Heart left ventricle (tissue), 16 donors: ENCODE measurements around the gene SLC26A11. TPM values are rescaled to one million over a fixed set of nuclear protein-coding genes. Genes with fewer than 3 reads are reported as not detected.

ENCODE experiments used
- ATAC-seq, 4 donors: fragments of 200-7000 bp; cut with Tn5 transposase; one replicate each; pipeline ENCODE4 v1.9.1; 2020 to 2022; ENCODE audit warnings: moderate library complexity in 4 of 4, mild to moderate bottlenecking in 3 of 4, moderate number of reproducible peaks in 1 of 4
- DNase-seq, 5 donors: peaks; one replicate each; pipeline ENCODE4 v3.0.0-alpha.2; 2020
- H3K27ac ChIP-seq, 12 donors: fragments of 200-600 bp; sonication (generic) in 4 of 12; one replicate each; pipeline versions ENCODE4 v1.5.0 to v1.8.0; 2016 to 2022; ENCODE audit warnings: mild to moderate bottlenecking in 2 of 12
- H3K27me3 ChIP-seq, 9 donors: fragments of 200-600 bp; sonication (generic) in 2 of 9; one replicate each; pipeline versions ENCODE4 v1.5.1 to v1.8.0; 2016 to 2022; ENCODE audit warnings: mild to moderate bottlenecking in 3 of 9
- H3K36me3 ChIP-seq, 9 donors: fragments of 200-600 bp; sonication (generic) in 2 of 9; one replicate each; pipeline versions ENCODE4 v1.5.0 to v1.8.0; 2018 to 2022; ENCODE audit warnings: mild to moderate bottlenecking in 2 of 9
- H3K4me1 ChIP-seq, 12 donors: fragments of 200-600 bp; sonication (generic) in 4 of 12; one replicate each; pipeline versions ENCODE4 v1.5.0 to v1.8.0; 2016 to 2022; ENCODE audit warnings: mild to moderate bottlenecking in 3 of 12
- H3K4me3 ChIP-seq, 12 donors: fragments of 200-600 bp; sonication (generic) in 4 of 12; one replicate each; pipeline versions ENCODE4 v1.5.0 to v1.8.0; 2017 to 2022; ENCODE audit warnings: mild to moderate bottlenecking in 9 of 12, moderate library complexity in 4 of 12
- H3K9me3 ChIP-seq, 12 donors: fragments of 200-600 bp; sonication (generic) in 4 of 12; one replicate each; pipeline versions ENCODE4 v1.5.0 to v1.8.0; 2016 to 2022; ENCODE audit warnings: mild to moderate bottlenecking in 1 of 12
- POLR2A ChIP-seq, 2 donors: fragments of 450-650 bp; IDR thresholded peaks; one replicate each; pipeline ENCODE4 v1.6.1; 2017; ENCODE audit warnings: antibody characterized with exemption in 2 of 2, mild to moderate bottlenecking in 2 of 2, moderate library complexity in 2 of 2
- WGBS, 4 donors: extraction: QIAGEN DNeasy Blood & Tissue Kit in 2 of 4; methylation state at CpG; one replicate each; pipeline versions ENCODE4 v1.1.5 to v1.1.7; 2013 to 2018; 5-methylcytosine and 5-hydroxymethylcytosine counted together
- intact Hi-C, 10 donors: fragments of 100-400 bp; cut with DNase I; formaldehyde crosslinking; loops; one replicate each; pipeline versions ENCODE4 v1.11.1 to v1.14.2; 2022
- polyA plus RNA-seq, 2 donors: library from polyadenylated mRNA; stranded (reverse); fragments of 200-250 nt; gene quantifications; one replicate each; pipeline ENCODE4 v1.2.3, GENCODE V29; 2013
- total RNA-seq, 9 donors: library from RNA; depleted of rRNA in 2 of 9; stranded (reverse); fragments of >200 nt in 2 of 9; fragmentation: NEBNext Ultra II Directional in 3 of 9; extraction: Animal tissue kit (Norgen Biotek cat#: 25700) in 3 of 9; gene quantifications; one replicate each; pipeline versions ENCODE4 v1.1.0 to v1.2.4, GENCODE V29; 2016 to 2023
- TF ChIP-seq, protein P1 (sequence below), 12 donors: fragments of 200-600 bp; sonication (generic) in 4 of 12; IDR thresholded peaks; one replicate each; pipeline versions ENCODE4 v1.5.0 to v1.8.0; 2018 to 2022; ENCODE audit warnings: antibody characterized with exemption in 12 of 12, mild to moderate bottlenecking in 5 of 12
- donor health status: ischemic (EF 13 %, LVEDD 7.1; RV severe dilation, severe dysfunction).
- donor health status: healthy with polysubstance abuse.
- donor health status: DM: no; HTN: yes; CAD: no.
- donor health status: DM: no; HTN: no; CAD: no.
- donor health status: ischemic (EF 25% LVEDD 6.9; RV normal size, moderate dysfunction).
- donor health status: ischemic (EF 25% LVEDD 5.7; RV mildly dilated, moderate dysfunction).
- donor health status: healthy.
- donor health status: DM: yes; HTN: yes; CAD: no.
- donor health status: ischemic (EF 35%, LVEDD 5.7; RV mildly dilated, moderate dysfunction).
- donor health status: nonischemic (EF 11% LVEDD 7.7; RV severe dilation, severe dysfunction).
- donor health status: DM: yes; HTN: yes; CAD: no.
- donor health status: PGD.
- donor health status: ischemic (EF 29% LVEDD 5.4; RV normal size, mild dysfunction).
- donor health status: nonischemic (EF 23%, LVEDD 6.1; RV moderate dilation, normal function).

The SLC26A11 gene
- total and polyA plus RNA-seq, 11 donors = 2.4 to 13.0 (median 4.1) TPM

GRCh38 chr17:80228477-80228876 lies 8.2 kb downstream of the SLC26A11 start:
- no peak for ATAC-seq
- TF ChIP-seq, protein P1, sequence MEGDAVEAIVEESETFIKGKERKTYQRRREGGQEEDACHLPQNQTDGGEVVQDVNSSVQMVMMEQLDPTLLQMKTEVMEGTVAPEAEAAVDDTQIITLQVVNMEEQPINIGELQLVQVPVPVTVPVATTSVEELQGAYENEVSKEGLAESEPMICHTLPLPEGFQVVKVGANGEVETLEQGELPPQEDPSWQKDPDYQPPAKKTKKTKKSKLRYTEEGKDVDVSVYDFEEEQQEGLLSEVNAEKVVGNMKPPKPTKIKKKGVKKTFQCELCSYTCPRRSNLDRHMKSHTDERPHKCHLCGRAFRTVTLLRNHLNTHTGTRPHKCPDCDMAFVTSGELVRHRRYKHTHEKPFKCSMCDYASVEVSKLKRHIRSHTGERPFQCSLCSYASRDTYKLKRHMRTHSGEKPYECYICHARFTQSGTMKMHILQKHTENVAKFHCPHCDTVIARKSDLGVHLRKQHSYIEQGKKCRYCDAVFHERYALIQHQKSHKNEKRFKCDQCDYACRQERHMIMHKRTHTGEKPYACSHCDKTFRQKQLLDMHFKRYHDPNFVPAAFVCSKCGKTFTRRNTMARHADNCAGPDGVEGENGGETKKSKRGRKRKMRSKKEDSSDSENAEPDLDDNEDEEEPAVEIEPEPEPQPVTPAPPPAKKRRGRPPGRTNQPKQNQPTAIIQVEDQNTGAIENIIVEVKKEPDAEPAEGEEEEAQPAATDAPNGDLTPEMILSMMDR (IDR thresholded peaks at IDR 0.05) = no peak
- no peak for TF ChIP-seq POLR2A (IDR thresholded peaks at IDR 0.05)

GRCh38 chr17:80229011-80229410 lies 8.8 kb downstream of the SLC26A11 start:
- DNase-seq = no peak
- Histone ChIP-seq H3K9me3 (peaks cover 0 to 29% (median 22%) of the 10 kb centered on the region in 12 donors), H3K27ac (no peak overlapping the region), H3K36me3 (peaks cover 0 to 48% (median 18%) of the 10 kb centered on the region in 9 donors), H3K27me3 (no peaks in the 10 kb centered on the region), H3K4me1 (no peaks in the 10 kb centered on the region), H3K4me3 (no peak overlapping the region)
- intact Hi-C loops = no loop called here
- TF ChIP-seq, protein P1 (IDR thresholded peaks at IDR 0.05) = no peak
- TF ChIP-seq POLR2A (IDR thresholded peaks at IDR 0.05) = no peak
- no peak for ATAC-seq
- 87 to 93% (median 90%) methylated on average over 4 of the region's 4 CpGs for WGBS, 4 donors

More at GRCh38 chr17:80228477-80228876, 8.2 kb downstream of the SLC26A11 start:
- no peaks in the 10 kb centered on the region for H3K4me1 ChIP-seq
- H3K9me3 ChIP-seq = peaks cover 0 to 24% (median 17%) of the 10 kb centered on the region in 12 donors
- H3K4me3 ChIP-seq = no peak overlapping the region
- H3K27me3 ChIP-seq = no peaks in the 10 kb centered on the region
- H3K36me3 ChIP-seq = peaks cover 0 to 43% (median 18%) of the 10 kb centered on the region in 9 donors
- intact Hi-C loops = no loop called here
- WGBS, 4 donors = 89 to 94% (median 90%) methylated on average over 14 of the region's 14 CpGs
- no peak for DNase-seq
- no peak overlapping the region for H3K27ac ChIP-seq

GRCh38 chr17:80232438-80232837 lies 12.2 kb downstream of the SLC26A11 start:
- peaks cover 0 to 75% (median 41%) of the 10 kb centered on the region in 9 donors for H3K36me3 ChIP-seq
- intact Hi-C loops = no loop called here
- no peak overlapping the region for H3K27ac ChIP-seq
- peaks cover 0 to 32% (median 23%) of the 10 kb centered on the region in 12 donors for H3K9me3 ChIP-seq
- no peaks in the 10 kb centered on the region for H3K27me3 ChIP-seq
- ATAC-seq (no peak), DNase-seq (no peak)
- WGBS, 4 donors = 97 to 100% (median 97%) methylated on average over 1 of the region's 1 CpG
- no peak for TF ChIP-seq POLR2A (IDR thresholded peaks at IDR 0.05)
- TF ChIP-seq, protein P1 (IDR thresholded peaks at IDR 0.05) = no peak
- no peak overlapping the region for H3K4me3 ChIP-seq
- H3K4me1 ChIP-seq = no peaks in the 10 kb centered on the region

GRCh38 chr17:80233202-80233601 lies 13.0 kb downstream of the SLC26A11 start:
- TF ChIP-seq, protein P1 (IDR thresholded peaks at IDR 0.05) = no peak
- TF ChIP-seq POLR2A (IDR thresholded peaks at IDR 0.05) = no peak
- peaks cover 0 to 75% (median 48%) of the 10 kb centered on the region in 9 donors for H3K36me3 ChIP-seq
- peaks cover 0 to 32% (median 23%) of the 10 kb centered on the region in 12 donors for H3K9me3 ChIP-seq
- intact Hi-C loops = no loop called here
- H3K4me1 ChIP-seq = no peaks in the 10 kb centered on the region
- ATAC-seq (no peak), DNase-seq (no peak)
- no peak overlapping the region for H3K4me3 ChIP-seq
- no peak overlapping the region for H3K27ac ChIP-seq
- H3K27me3 ChIP-seq = no peaks in the 10 kb centered on the region
- 89 to 98% (median 97%) methylated on average over 3 of the region's 3 CpGs for WGBS, 4 donors
